SK-N-SH treated with all-trans-retinoic acid at 6 μM for 48 hours (cell line): ENCODE data around the gene DEF6.

Experiments used
- ATAC-seq: fragments of 200-7000 bp; cut with Tn5 transposase; 3 replicates; pipeline ENCODE4 v1.9.1; 2020; ENCODE audit warnings: mild to moderate bottlenecking, moderate library complexity
- ARNTL ChIP-seq: fragments of 450-650 bp; formaldehyde crosslinking; IDR thresholded peaks from 2 replicates; pipeline ENCODE4 v1.5.0; 2020; ENCODE audit warnings: low read depth, mild to moderate bottlenecking, moderate library complexity, borderline replicate concordance
- BACH2 ChIP-seq: fragments of 250-450 bp; sonication (Bioruptor Pico); IDR thresholded peaks from 2 replicates; pipeline ENCODE4 v1.9.0; 2021; ENCODE audit warnings: mild to moderate bottlenecking, borderline replicate concordance
- CSDC2 ChIP-seq: fragments of 250-450 bp; sonication (Bioruptor Pico); IDR thresholded peaks from 2 replicates; pipeline ENCODE4 v1.5.0; 2020; ENCODE audit warnings: mild to moderate bottlenecking, moderate library complexity
- CSRNP3 ChIP-seq: fragments of 250-450 bp; sonication (Bioruptor Pico); IDR thresholded peaks from 2 replicates; pipeline ENCODE4 v1.5.1; 2021; ENCODE audit warnings: mild to moderate bottlenecking, moderate library complexity
- ESRRG ChIP-seq: fragments of 250-450 bp; sonication (Bioruptor Pico); IDR thresholded peaks from 2 replicates; pipeline ENCODE4 v1.6.1; 2021; ENCODE audit warnings: mild to moderate bottlenecking
- GLIS3 ChIP-seq: fragments of 250-450 bp; sonication (Bioruptor Pico); IDR thresholded peaks from 2 replicates; pipeline ENCODE4 v1.5.0; 2020; ENCODE audit warnings: mild to moderate bottlenecking, moderate library complexity
- ISL1 ChIP-seq: fragments of 250-450 bp; sonication (Bioruptor Pico); IDR thresholded peaks from 2 replicates; pipeline ENCODE4 v2.1.2; 2022; ENCODE audit warnings: mild to moderate bottlenecking, moderate library complexity
- PPARA ChIP-seq: fragments of 250-450 bp; sonication (Bioruptor Pico); IDR thresholded peaks from 2 replicates; pipeline ENCODE4 v1.5.0; 2020; ENCODE audit warnings: mild to moderate bottlenecking, borderline replicate concordance
- SNAI2 ChIP-seq: fragments of 250-450 bp; sonication (Bioruptor Pico); IDR thresholded peaks from 2 replicates; pipeline ENCODE4 v1.5.0; 2020; ENCODE audit warnings: mild to moderate bottlenecking, moderate library complexity
- TCF4 ChIP-seq: fragments of 250-450 bp; sonication (Bioruptor Pico); IDR thresholded peaks from 2 replicates; pipeline ENCODE4 v1.8.0; 2021; ENCODE audit warnings: mild to moderate bottlenecking, moderate library complexity, borderline replicate concordance
- TOX ChIP-seq: fragments of 250-450 bp; sonication (Bioruptor Pico); IDR thresholded peaks from 2 replicates; pipeline ENCODE4 v1.8.0; 2021; ENCODE audit warnings: mild to moderate bottlenecking, moderate library complexity, borderline replicate concordance
- ZC3H10 ChIP-seq: fragments of 250-450 bp; sonication (Bioruptor Pico); IDR thresholded peaks from 2 replicates; pipeline ENCODE4 v1.5.1; 2021; ENCODE audit warnings: mild to moderate bottlenecking, moderate library complexity
- ZFP3 ChIP-seq: fragments of 250-450 bp; sonication (Bioruptor Pico); IDR thresholded peaks from 2 replicates; pipeline ENCODE4 v1.5.0; 2020; ENCODE audit warnings: mild to moderate bottlenecking, moderate library complexity
- ZFP30 ChIP-seq: fragments of 450-650 bp; formaldehyde crosslinking; IDR thresholded peaks from 2 replicates; pipeline ENCODE4 v1.5.0; 2022; ENCODE audit warnings: mild to moderate bottlenecking, moderate library complexity
- ZNF565 ChIP-seq: fragments of 450-650 bp; formaldehyde crosslinking; conservative IDR thresholded peaks from 2 replicates; pipeline ENCODE4 v1.5.0; 2020; ENCODE audit warnings: low read depth, mild to moderate bottlenecking, moderate library complexity
- ZNF70 ChIP-seq: fragments of 450-650 bp; formaldehyde crosslinking; IDR thresholded peaks from 2 replicates; pipeline ENCODE4 v1.5.0; 2020; ENCODE audit warnings: mild to moderate bottlenecking, moderate library complexity
- ZNF8 ChIP-seq: fragments of 450-650 bp; formaldehyde crosslinking; IDR thresholded peaks from 2 replicates; pipeline ENCODE4 v1.5.0; 2020; ENCODE audit warnings: mild to moderate bottlenecking, moderate library complexity
- TF ChIP-seq, protein P1 (sequence below): fragments of 250-450 bp; sonication (Bioruptor Pico); IDR thresholded peaks from 2 replicates; pipeline ENCODE4 v1.8.0; 2021; ENCODE audit warnings: low read depth, mild to moderate bottlenecking, moderate library complexity, borderline replicate concordance
- TF ChIP-seq, protein P2 (sequence below): fragments of 250-450 bp; sonication (Bioruptor Pico); IDR thresholded peaks from 2 replicates; pipeline ENCODE4 v1.5.0; 2020; ENCODE audit warnings: mild to moderate bottlenecking, moderate library complexity
- TF ChIP-seq, protein P3 (sequence below): fragments of 250-450 bp; sonication (Bioruptor Pico); IDR thresholded peaks from 2 replicates; pipeline ENCODE4 v1.8.0; 2020; ENCODE audit warnings: mild to moderate bottlenecking, moderate library complexity, borderline replicate concordance
- TF ChIP-seq, protein P4 (sequence below): fragments of 250-450 bp; sonication (Bioruptor Pico); IDR thresholded peaks from 2 replicates; pipeline ENCODE4 v1.5.1; 2020; ENCODE audit warnings: low read depth, mild to moderate bottlenecking, moderate library complexity

The DEF6 gene

DNA sequence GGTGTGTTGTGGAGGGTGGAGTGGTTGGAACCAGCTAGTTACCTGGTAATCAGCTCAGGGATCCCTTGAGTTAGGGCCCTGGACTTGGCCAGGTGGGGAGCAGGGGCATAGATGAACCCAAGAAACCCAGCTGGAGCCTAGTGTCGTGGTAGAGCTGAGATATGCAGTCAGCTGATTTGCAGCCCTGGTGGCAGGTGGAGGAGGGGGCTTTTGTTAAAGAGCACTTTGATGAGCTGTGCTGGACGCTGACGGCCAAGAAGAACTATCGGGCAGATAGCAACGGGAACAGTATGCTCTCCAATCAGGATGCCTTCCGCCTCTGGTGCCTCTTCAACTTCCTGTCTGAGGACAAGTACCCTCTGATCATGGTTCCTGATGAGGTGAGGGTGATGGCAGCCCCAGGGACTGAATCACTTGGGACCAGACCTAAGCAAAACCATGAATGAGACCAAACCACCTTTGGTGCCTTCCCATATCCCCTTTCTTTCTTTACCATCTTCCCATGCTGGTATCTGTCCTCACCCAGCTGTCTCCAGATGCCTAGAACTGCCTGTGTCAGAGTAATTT lies 12.7 kb downstream of the DEF6 start:
- ATAC-seq = no peak
- TF ChIP-seq, protein P1, sequence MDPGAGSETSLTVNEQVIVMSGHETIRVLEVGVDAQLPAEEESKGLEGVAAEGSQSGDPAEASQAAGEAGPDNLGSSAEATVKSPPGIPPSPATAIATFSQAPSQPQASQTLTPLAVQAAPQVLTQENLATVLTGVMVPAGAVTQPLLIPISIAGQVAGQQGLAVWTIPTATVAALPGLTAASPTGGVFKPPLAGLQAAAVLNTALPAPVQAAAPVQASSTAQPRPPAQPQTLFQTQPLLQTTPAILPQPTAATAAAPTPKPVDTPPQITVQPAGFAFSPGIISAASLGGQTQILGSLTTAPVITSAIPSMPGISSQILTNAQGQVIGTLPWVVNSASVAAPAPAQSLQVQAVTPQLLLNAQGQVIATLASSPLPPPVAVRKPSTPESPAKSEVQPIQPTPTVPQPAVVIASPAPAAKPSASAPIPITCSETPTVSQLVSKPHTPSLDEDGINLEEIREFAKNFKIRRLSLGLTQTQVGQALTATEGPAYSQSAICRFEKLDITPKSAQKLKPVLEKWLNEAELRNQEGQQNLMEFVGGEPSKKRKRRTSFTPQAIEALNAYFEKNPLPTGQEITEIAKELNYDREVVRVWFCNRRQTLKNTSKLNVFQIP = no peak
- TF ChIP-seq BACH2 = no peak
- no peak for TF ChIP-seq GLIS3
- no peak for TF ChIP-seq ZFP30 (CRISPR knock-in tag)
- TF ChIP-seq, protein P2, sequence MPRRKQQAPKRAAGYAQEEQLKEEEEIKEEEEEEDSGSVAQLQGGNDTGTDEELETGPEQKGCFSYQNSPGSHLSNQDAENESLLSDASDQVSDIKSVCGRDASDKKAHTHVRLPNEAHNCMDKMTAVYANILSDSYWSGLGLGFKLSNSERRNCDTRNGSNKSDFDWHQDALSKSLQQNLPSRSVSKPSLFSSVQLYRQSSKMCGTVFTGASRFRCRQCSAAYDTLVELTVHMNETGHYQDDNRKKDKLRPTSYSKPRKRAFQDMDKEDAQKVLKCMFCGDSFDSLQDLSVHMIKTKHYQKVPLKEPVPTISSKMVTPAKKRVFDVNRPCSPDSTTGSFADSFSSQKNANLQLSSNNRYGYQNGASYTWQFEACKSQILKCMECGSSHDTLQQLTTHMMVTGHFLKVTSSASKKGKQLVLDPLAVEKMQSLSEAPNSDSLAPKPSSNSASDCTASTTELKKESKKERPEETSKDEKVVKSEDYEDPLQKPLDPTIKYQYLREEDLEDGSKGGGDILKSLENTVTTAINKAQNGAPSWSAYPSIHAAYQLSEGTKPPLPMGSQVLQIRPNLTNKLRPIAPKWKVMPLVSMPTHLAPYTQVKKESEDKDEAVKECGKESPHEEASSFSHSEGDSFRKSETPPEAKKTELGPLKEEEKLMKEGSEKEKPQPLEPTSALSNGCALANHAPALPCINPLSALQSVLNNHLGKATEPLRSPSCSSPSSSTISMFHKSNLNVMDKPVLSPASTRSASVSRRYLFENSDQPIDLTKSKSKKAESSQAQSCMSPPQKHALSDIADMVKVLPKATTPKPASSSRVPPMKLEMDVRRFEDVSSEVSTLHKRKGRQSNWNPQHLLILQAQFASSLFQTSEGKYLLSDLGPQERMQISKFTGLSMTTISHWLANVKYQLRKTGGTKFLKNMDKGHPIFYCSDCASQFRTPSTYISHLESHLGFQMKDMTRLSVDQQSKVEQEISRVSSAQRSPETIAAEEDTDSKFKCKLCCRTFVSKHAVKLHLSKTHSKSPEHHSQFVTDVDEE = no peak
- TF ChIP-seq TCF4 = no peak
- TF ChIP-seq ZNF565 (CRISPR knock-in tag) = no peak
- no peak for TF ChIP-seq TOX
- TF ChIP-seq CSRNP3 (CRISPR knock-in tag) = no peak
- TF ChIP-seq CSDC2 (CRISPR knock-in tag) = no peak
- TF ChIP-seq, protein P3, sequence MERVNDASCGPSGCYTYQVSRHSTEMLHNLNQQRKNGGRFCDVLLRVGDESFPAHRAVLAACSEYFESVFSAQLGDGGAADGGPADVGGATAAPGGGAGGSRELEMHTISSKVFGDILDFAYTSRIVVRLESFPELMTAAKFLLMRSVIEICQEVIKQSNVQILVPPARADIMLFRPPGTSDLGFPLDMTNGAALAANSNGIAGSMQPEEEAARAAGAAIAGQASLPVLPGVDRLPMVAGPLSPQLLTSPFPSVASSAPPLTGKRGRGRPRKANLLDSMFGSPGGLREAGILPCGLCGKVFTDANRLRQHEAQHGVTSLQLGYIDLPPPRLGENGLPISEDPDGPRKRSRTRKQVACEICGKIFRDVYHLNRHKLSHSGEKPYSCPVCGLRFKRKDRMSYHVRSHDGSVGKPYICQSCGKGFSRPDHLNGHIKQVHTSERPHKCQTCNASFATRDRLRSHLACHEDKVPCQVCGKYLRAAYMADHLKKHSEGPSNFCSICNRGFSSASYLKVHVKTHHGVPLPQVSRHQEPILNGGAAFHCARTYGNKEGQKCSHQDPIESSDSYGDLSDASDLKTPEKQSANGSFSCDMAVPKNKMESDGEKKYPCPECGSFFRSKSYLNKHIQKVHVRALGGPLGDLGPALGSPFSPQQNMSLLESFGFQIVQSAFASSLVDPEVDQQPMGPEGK = no peak
- no peak for TF ChIP-seq ZNF70 (CRISPR knock-in tag)
- no peak for TF ChIP-seq ARNTL (CRISPR knock-in tag)
- TF ChIP-seq ZNF8 (CRISPR knock-in tag) = no peak
- TF ChIP-seq ZC3H10 (CRISPR knock-in tag) = no peak
- no peak for TF ChIP-seq ZFP3 (CRISPR knock-in tag)
- TF ChIP-seq ESRRG = no peak
- TF ChIP-seq, protein P4, sequence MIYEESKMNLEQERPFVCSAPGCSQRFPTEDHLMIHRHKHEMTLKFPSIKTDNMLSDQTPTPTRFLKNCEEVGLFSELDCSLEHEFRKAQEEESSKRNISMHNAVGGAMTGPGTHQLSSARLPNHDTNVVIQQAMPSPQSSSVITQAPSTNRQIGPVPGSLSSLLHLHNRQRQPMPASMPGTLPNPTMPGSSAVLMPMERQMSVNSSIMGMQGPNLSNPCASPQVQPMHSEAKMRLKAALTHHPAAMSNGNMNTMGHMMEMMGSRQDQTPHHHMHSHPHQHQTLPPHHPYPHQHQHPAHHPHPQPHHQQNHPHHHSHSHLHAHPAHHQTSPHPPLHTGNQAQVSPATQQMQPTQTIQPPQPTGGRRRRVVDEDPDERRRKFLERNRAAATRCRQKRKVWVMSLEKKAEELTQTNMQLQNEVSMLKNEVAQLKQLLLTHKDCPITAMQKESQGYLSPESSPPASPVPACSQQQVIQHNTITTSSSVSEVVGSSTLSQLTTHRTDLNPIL (CRISPR knock-in tag) = no peak

DNA sequence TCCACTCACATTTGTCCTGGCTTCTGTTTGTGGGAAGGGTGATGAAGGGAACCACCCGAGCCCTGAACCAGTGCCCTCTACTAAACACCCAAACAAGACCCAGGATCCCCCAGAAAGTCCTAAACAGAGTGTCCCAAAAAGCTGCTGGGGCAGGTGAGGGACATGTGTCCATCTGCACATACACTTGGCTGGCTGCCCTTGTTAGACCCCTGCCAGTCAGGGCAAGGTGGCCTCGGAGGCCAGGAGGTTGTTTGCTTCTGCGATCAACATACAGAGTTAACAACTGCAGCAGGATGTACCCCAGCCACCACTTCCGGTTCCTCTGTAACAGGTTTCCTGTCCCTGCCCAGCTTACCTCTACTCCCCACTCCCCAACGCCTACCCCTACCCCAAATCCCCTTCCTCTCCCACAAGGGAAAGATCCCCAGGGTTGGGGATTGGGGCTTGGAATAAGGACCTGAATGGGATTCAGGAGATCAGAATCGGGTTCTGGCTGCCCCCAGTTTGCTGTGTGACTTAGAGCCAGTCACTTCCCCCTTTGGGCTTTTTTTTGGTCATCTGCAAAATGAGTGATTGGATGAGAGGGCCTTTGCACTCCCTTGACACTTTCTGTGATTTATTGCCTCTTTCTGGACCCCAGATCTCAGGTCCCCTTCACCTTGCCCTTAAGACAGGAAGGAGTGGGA lies 13.9 kb downstream of the DEF6 start:
- no peak for ATAC-seq
- no peak for TF ChIP-seq GLIS3
- no peak for TF ChIP-seq ISL1
- TF ChIP-seq ZNF565 (CRISPR knock-in tag) = no peak
- TF ChIP-seq ZFP30 (CRISPR knock-in tag) = no peak
- no peak for TF ChIP-seq PPARA (CRISPR knock-in tag)
- TF ChIP-seq, protein P2 = no peak
- TF ChIP-seq, protein P4 (CRISPR knock-in tag) = no peak
- TF ChIP-seq, protein P3 = no peak
- TF ChIP-seq CSDC2 (CRISPR knock-in tag) = no peak
- TF ChIP-seq ZC3H10 (CRISPR knock-in tag) = no peak
- no peak for TF ChIP-seq ZFP3 (CRISPR knock-in tag)
- no peak for TF ChIP-seq SNAI2 (CRISPR knock-in tag)
- TF ChIP-seq TCF4 = no peak
- TF ChIP-seq ZNF8 (CRISPR knock-in tag) = no peak
- TF ChIP-seq ESRRG = no peak
- no peak for TF ChIP-seq CSRNP3 (CRISPR knock-in tag)
